Activated CD4-positive, alpha-beta T cell treated with anti-CD3 and anti-CD28 coated beads for 4 hours (primary cell): ENCODE measurements around the gene ADM.

Experiments used
- DNase-seq, 2 donors: peaks; one replicate each; pipeline ENCODE4 v3.0.0-alpha.2; 2020

Gene ADM

GRCh38 chr11:10291801-10292638, 12.9 kb upstream of the ADM start:
- DNase-seq: no peak

- DNase-seq: peak; percentile 79 to 83
These were observed 11.2 kb upstream of the ADM start, which contains the start of gene SBF2 for GRCh38 chr11:10293423-10294289. TSS of gene SBF2 (minus strand) at chr11:10294219. CDS start at chr11:10294069, 150 bp downstream.

GRCh38 chr11:10294290-10294953, 10.5 kb upstream of the ADM start:
- no peak for DNase-seq

GRCh38 chr11:10295064-10295901, 9.6 kb upstream of the ADM start:
- DNase-seq: no peak

GRCh38 chr11:10298342-10298741, 6.5 kb upstream of the ADM start:
- peak; percentile 36 to 38 for DNase-seq

GRCh38 chr11:10301656-10302358, 3.1 kb upstream of the ADM start:
- DNase-seq: no peak

GRCh38 chr11:10302359-10302743, 2.5 kb upstream of the ADM start:
- DNase-seq: no peak

- DNase-seq: peak; percentile 67 to 72
These were observed 1.9 kb upstream of the ADM start for GRCh38 chr11:10302744-10303557.

GRCh38 chr11:10303558-10304363, 1.1 kb upstream of the ADM start:
- peak; percentile 31 to 33 for DNase-seq

GRCh38 chr11:10305262-10305963, 540 bp downstream of the ADM start:
- no peak for DNase-seq

GRCh38 chr11:10305964-10306918, 1.4 kb downstream of the ADM start:
- DNase-seq: peak in 1 of 2 donors; percentile 30

- DNase-seq: peak in 1 of 2 donors; percentile 26
These were observed 2.1 kb downstream of the ADM start for GRCh38 chr11:10307022-10307399.

- DNase-seq: peak; percentile 86 to 87
These were observed 2.7 kb downstream of the ADM start for GRCh38 chr11:10307400-10308200.

GRCh38 chr11:10308201-10308954, 3.5 kb downstream of the ADM start:
- no peak for DNase-seq

GRCh38 chr11:10309163-10310093, 4.6 kb downstream of the ADM start:
- no peak for DNase-seq
